HEK293 (cell line): ENCODE data around the gene COMMD2.

Source experiments
- ZNF473 ChIP-seq: fragments of 450-650 bp; formaldehyde crosslinking; IDR thresholded peaks from 2 replicates; pipeline ENCODE4 v1.5.1; 2017; ENCODE audit warnings: missing biosample characterization, missing genetic modification characterization
- TF ChIP-seq, protein P1 (sequence below): fragments of 450-650 bp; formaldehyde crosslinking; IDR thresholded peaks from 2 replicates; pipeline ENCODE4 v1.5.1; 2017; ENCODE audit warnings: missing biosample characterization, missing genetic modification characterization

DNA sequence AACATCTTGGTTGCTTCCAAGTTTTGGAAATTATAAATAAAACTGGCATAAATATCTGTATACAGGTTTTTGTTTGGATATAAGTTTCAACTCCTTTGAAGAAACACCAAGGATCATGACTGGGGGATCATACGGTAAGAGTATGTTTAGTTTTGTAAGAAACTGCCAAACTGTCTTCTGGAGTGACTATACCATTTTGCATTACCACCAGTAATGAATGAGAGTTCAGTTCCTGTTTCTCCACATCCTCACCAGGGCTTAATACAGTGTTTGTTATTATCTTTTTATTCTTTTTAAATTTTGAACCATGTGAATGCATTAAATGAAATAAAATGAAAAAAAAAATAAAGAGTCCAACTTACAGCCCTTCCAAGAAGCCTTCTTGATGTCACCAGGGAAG is 43.7 kb upstream of the COMMD2 start:
- TF ChIP-seq, protein P1, sequence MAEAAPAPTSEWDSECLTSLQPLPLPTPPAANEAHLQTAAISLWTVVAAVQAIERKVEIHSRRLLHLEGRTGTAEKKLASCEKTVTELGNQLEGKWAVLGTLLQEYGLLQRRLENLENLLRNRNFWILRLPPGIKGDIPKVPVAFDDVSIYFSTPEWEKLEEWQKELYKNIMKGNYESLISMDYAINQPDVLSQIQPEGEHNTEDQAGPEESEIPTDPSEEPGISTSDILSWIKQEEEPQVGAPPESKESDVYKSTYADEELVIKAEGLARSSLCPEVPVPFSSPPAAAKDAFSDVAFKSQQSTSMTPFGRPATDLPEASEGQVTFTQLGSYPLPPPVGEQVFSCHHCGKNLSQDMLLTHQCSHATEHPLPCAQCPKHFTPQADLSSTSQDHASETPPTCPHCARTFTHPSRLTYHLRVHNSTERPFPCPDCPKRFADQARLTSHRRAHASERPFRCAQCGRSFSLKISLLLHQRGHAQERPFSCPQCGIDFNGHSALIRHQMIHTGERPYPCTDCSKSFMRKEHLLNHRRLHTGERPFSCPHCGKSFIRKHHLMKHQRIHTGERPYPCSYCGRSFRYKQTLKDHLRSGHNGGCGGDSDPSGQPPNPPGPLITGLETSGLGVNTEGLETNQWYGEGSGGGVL (tag by site-specific recombination), result no peak
- no peak for TF ChIP-seq ZNF473
